ENCODE data around the gene STMND1.

GRCh38 chr6:17179530-17180073 lies 77.8 kb downstream of the STMND1 start:
- TF ChIP-seq, protein P1, sequence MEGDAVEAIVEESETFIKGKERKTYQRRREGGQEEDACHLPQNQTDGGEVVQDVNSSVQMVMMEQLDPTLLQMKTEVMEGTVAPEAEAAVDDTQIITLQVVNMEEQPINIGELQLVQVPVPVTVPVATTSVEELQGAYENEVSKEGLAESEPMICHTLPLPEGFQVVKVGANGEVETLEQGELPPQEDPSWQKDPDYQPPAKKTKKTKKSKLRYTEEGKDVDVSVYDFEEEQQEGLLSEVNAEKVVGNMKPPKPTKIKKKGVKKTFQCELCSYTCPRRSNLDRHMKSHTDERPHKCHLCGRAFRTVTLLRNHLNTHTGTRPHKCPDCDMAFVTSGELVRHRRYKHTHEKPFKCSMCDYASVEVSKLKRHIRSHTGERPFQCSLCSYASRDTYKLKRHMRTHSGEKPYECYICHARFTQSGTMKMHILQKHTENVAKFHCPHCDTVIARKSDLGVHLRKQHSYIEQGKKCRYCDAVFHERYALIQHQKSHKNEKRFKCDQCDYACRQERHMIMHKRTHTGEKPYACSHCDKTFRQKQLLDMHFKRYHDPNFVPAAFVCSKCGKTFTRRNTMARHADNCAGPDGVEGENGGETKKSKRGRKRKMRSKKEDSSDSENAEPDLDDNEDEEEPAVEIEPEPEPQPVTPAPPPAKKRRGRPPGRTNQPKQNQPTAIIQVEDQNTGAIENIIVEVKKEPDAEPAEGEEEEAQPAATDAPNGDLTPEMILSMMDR (IDR thresholded peaks at IDR 0.05) = no peak
- no peak for TF ChIP-seq EZH2 (IDR thresholded peaks at IDR 0.05; ENCODE audit: borderline replicate concordance, insufficient read depth, low read depth, low read length, poor library complexity, severe bottlenecking)

Data from B cell (primary cell).